ENCODE data around the gene GLCE.

DNA sequence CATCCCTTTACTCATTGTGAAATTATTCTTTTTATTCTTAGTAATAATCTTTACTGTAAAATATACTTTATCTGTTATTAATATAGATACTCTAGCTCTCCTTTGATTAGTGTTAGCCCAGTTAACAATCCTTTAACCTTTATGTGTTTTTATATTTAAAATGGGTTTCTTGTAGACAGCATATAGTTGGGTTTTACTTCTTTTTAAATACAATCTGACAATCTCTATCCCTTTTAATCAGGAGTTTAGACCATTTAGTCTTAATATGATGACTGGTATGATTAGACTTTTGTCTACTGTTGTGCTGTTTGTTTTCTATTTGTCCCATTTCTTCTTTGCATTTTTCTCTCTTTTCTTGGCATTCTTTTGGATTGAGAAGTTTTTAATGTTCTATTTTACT lies 30.1 kb downstream of the GLCE start:
- TF ChIP-seq, protein P1, sequence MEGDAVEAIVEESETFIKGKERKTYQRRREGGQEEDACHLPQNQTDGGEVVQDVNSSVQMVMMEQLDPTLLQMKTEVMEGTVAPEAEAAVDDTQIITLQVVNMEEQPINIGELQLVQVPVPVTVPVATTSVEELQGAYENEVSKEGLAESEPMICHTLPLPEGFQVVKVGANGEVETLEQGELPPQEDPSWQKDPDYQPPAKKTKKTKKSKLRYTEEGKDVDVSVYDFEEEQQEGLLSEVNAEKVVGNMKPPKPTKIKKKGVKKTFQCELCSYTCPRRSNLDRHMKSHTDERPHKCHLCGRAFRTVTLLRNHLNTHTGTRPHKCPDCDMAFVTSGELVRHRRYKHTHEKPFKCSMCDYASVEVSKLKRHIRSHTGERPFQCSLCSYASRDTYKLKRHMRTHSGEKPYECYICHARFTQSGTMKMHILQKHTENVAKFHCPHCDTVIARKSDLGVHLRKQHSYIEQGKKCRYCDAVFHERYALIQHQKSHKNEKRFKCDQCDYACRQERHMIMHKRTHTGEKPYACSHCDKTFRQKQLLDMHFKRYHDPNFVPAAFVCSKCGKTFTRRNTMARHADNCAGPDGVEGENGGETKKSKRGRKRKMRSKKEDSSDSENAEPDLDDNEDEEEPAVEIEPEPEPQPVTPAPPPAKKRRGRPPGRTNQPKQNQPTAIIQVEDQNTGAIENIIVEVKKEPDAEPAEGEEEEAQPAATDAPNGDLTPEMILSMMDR (IDR thresholded peaks at IDR 0.05; ENCODE audit: insufficient read depth, low read depth, low read length), result no peak
- no peak for TF ChIP-seq EZH2 (IDR thresholded peaks at IDR 0.05; ENCODE audit: insufficient read depth, low read length)
